ENCODE results near the gene CECR2.

Gene CECR2

DNA sequence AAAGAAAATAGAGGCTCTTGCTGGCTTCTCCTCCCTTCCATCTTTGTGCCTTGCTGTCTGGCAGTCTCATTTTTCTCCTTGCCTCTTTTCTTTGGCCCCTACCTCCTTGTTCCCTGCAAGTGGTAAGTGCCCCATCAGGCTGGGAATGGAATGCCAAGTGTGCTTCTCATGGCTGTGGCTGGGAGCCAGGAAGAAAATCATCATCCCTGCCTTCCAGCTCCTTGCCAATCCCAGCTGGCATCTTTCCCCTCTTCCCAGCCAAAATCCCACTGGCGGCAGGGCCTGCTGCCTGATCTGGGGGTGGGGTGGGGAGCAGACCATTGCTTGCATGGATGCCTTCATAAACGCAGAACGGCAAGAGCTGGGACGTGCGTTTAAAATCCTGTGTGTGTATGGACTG is 167.0 kb downstream of the CECR2 start:
- H3K9ac ChIP-seq (ENCODE audit: low read depth, low read length) = no peak overlapping the region

GRCh38 chr22:17537155-17537554 is 167.9 kb downstream of the CECR2 start:
- no peaks in the 10 kb centered on the region for H3K36me3 ChIP-seq (ENCODE audit: insufficient read depth, low read length)
- no peak overlapping the region for H3K9ac ChIP-seq (ENCODE audit: low read depth, low read length)
- no peaks in the 10 kb centered on the region for H3K4me1 ChIP-seq (ENCODE audit: control insufficient read depth, insufficient read depth, low read length)
- H3K27me3 ChIP-seq (ENCODE audit: control insufficient read depth, insufficient read depth, low read length) = peaks cover 13% of the 10 kb centered on the region
- H3K9me3 ChIP-seq (replicated peaks; ENCODE audit: low read length) = no peaks in the 10 kb centered on the region
- no peak overlapping the region for H3K4me3 ChIP-seq (ENCODE audit: low read length)
- H3K4me2 ChIP-seq (ENCODE audit: low read length) = no peak overlapping the region

More for the DNA sequence above, 167.0 kb downstream of the CECR2 start:
- Histone ChIP-seq H3K27me3 (ENCODE audit: control insufficient read depth, insufficient read depth, low read length) (peaks cover 13% of the 10 kb centered on the region), H3K4me2 (ENCODE audit: low read length) (no peak overlapping the region), H3K9me3 (replicated peaks; ENCODE audit: low read length) (no peaks in the 10 kb centered on the region), H3K4me3 (ENCODE audit: low read length) (no peak overlapping the region), H3K36me3 (ENCODE audit: insufficient read depth, low read length) (no peaks in the 10 kb centered on the region), H3K4me1 (ENCODE audit: control insufficient read depth, insufficient read depth, low read length) (no peaks in the 10 kb centered on the region)

DNA sequence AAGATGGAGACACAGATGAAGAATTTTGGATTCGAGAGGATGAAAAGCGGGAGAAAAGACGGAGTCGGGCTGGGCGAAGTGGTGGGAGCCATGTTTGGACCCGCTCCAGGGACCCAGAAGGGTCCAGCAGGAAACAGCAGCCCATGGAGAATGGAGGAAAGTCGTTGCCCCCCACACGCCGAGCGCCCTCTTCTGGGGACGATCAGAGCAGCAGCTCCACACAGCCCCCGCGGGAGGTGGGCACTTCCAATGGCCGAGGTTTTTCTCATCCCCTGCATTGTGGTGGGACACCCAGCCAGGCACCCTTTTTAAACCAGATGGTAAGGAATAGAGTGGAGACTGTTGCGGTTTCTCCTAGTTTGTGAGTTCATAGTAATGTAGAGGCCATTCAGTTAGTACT is 171.2 kb downstream of the CECR2 start:
- H3K9me3 ChIP-seq (replicated peaks; ENCODE audit: low read length) = no peaks in the 10 kb centered on the region
- H3K4me1 ChIP-seq (ENCODE audit: control insufficient read depth, insufficient read depth, low read length) = no peaks in the 10 kb centered on the region
- H3K9ac ChIP-seq (ENCODE audit: low read depth, low read length) = no peak overlapping the region
- H3K36me3 ChIP-seq (ENCODE audit: insufficient read depth, low read length) = no peaks in the 10 kb centered on the region
- H3K27me3 ChIP-seq (ENCODE audit: control insufficient read depth, insufficient read depth, low read length) = peaks cover 13% of the 10 kb centered on the region
- H3K4me2 ChIP-seq (ENCODE audit: low read length) = no peak overlapping the region
- H3K4me3 ChIP-seq (ENCODE audit: low read length) = no peak overlapping the region

DNA sequence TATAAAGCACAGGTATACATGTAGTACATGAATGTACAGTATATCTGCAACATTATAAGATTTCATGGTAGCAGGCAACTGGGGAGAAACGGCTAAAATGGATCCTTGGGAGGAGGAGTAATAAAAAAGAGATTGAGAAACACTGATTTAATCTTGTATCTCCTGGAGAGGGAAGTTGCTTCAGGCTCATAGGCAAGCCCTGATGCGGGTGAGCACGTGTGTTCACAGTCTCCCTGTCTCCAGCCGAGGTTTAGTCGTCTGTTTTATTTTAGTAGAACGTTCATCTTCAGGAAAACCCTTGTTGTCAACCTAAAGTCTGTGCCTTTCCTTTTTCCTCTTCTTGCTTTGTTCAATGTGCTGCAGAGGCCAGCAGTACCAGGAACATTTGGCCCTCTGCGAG is 172.2 kb downstream of the CECR2 start:
- Histone ChIP-seq H3K9ac (ENCODE audit: low read depth, low read length) (no peak overlapping the region), H3K4me3 (ENCODE audit: low read length) (no peak overlapping the region), H3K36me3 (ENCODE audit: insufficient read depth, low read length) (no peaks in the 10 kb centered on the region), H3K4me2 (ENCODE audit: low read length) (no peak overlapping the region), H3K9me3 (replicated peaks; ENCODE audit: low read length) (no peaks in the 10 kb centered on the region), H3K4me1 (ENCODE audit: control insufficient read depth, insufficient read depth, low read length) (no peaks in the 10 kb centered on the region), H3K27me3 (ENCODE audit: control insufficient read depth, insufficient read depth, low read length) (peaks cover 10% of the 10 kb centered on the region)

DNA sequence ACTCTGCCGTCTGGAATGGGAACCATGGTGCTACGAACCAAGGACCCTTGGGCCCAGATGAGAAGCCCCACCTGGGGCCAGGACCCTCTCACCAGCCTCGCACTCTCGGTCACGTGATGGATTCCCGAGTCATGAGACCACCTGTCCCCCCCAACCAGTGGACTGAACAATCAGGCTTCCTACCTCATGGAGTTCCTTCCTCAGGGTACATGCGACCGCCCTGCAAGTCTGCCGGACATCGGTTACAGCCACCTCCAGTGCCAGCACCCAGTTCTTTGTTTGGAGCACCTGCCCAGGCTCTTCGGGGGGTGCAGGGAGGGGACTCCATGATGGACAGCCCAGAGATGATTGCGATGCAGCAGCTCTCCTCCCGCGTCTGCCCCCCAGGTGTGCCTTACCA is 173.2 kb downstream of the CECR2 start:
- H3K9ac ChIP-seq (ENCODE audit: low read depth, low read length) = no peak overlapping the region
- no peaks in the 10 kb centered on the region for H3K4me1 ChIP-seq (ENCODE audit: control insufficient read depth, insufficient read depth, low read length)
- no peaks in the 10 kb centered on the region for H3K9me3 ChIP-seq (replicated peaks; ENCODE audit: low read length)
- H3K27me3 ChIP-seq (ENCODE audit: control insufficient read depth, insufficient read depth, low read length) = peaks cover 10% of the 10 kb centered on the region
- no peak overlapping the region for H3K4me2 ChIP-seq (ENCODE audit: low read length)
- H3K36me3 ChIP-seq (ENCODE audit: insufficient read depth, low read length) = no peaks in the 10 kb centered on the region
- H3K4me3 ChIP-seq (ENCODE audit: low read length) = no peak overlapping the region

GRCh38 chr22:17548010-17548755 is 178.9 kb downstream of the CECR2 start:
- Histone ChIP-seq H3K27me3 (ENCODE audit: control insufficient read depth, insufficient read depth, low read length) (peaks cover 4% of the 10 kb centered on the region), H3K4me2 (ENCODE audit: low read length) (no peak overlapping the region), H3K36me3 (ENCODE audit: insufficient read depth, low read length) (no peaks in the 10 kb centered on the region), H3K9me3 (replicated peaks; ENCODE audit: low read length) (no peaks in the 10 kb centered on the region), H3K4me1 (ENCODE audit: control insufficient read depth, insufficient read depth, low read length) (no peaks in the 10 kb centered on the region), H3K4me3 (ENCODE audit: low read length) (no peak overlapping the region), H3K9ac (ENCODE audit: low read depth, low read length) (no peak overlapping the region)

GRCh38 chr22:17548756-17549035 is 179.4 kb downstream of the CECR2 start:
- Histone ChIP-seq H3K36me3 (ENCODE audit: insufficient read depth, low read length) (no peaks in the 10 kb centered on the region), H3K4me3 (ENCODE audit: low read length) (no peak overlapping the region), H3K9me3 (replicated peaks; ENCODE audit: low read length) (no peaks in the 10 kb centered on the region), H3K9ac (ENCODE audit: low read depth, low read length) (no peak overlapping the region), H3K4me1 (ENCODE audit: control insufficient read depth, insufficient read depth, low read length) (no peaks in the 10 kb centered on the region), H3K27me3 (ENCODE audit: control insufficient read depth, insufficient read depth, low read length) (peaks cover 9% of the 10 kb centered on the region), H3K4me2 (ENCODE audit: low read length) (no peak overlapping the region)

- Histone ChIP-seq H3K4me2 (ENCODE audit: low read length) (no peak overlapping the region), H3K4me1 (ENCODE audit: control insufficient read depth, insufficient read depth, low read length) (no peaks in the 10 kb centered on the region), H3K27me3 (ENCODE audit: control insufficient read depth, insufficient read depth, low read length) (peaks cover 10% of the 10 kb centered on the region), H3K4me3 (ENCODE audit: low read length) (no peak overlapping the region), H3K9ac (ENCODE audit: low read depth, low read length) (no peak overlapping the region), H3K36me3 (ENCODE audit: insufficient read depth, low read length) (no peaks in the 10 kb centered on the region), H3K9me3 (replicated peaks; ENCODE audit: low read length) (no peaks in the 10 kb centered on the region)
These were observed 179.9 kb downstream of the CECR2 start for GRCh38 chr22:17549183-17549582.

- H3K9me3 ChIP-seq (replicated peaks; ENCODE audit: low read length) = no peaks in the 10 kb centered on the region
- no peaks in the 10 kb centered on the region for H3K36me3 ChIP-seq (ENCODE audit: insufficient read depth, low read length)
- no peak overlapping the region for H3K4me2 ChIP-seq (ENCODE audit: low read length)
- peaks cover 14% of the 10 kb centered on the region for H3K27me3 ChIP-seq (ENCODE audit: control insufficient read depth, insufficient read depth, low read length)
- no peaks in the 10 kb centered on the region for H3K4me1 ChIP-seq (ENCODE audit: control insufficient read depth, insufficient read depth, low read length)
- no peak overlapping the region for H3K9ac ChIP-seq (ENCODE audit: low read depth, low read length)
- no peak overlapping the region for H3K4me3 ChIP-seq (ENCODE audit: low read length)
These were observed 180.4 kb downstream of the CECR2 start for GRCh38 chr22:17549655-17550054.

DNA sequence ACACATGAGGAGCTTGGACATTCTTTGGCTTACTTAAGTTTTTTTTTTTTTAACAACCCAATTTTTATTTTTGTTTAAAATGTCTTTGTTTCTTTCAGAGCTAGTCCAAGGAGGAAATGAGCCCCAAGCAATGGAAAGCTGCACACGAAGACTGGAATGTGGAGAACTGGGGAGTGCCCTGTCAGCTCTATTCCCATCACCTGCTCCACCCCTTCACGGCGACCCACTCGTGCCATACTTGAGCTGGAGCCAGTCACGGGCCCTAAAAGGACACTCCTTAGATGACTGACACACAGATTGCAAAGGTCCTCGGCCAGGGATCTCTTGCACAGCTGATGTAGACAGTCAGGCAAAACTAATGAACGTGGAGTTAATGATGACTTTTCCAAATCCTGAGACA is 183.5 kb downstream of the CECR2 start:
- no peaks in the 10 kb centered on the region for H3K36me3 ChIP-seq (ENCODE audit: insufficient read depth, low read length)
- H3K4me1 ChIP-seq (ENCODE audit: control insufficient read depth, insufficient read depth, low read length) = no peaks in the 10 kb centered on the region
- H3K9ac ChIP-seq (ENCODE audit: low read depth, low read length) = no peak overlapping the region
- no peaks in the 10 kb centered on the region for H3K9me3 ChIP-seq (replicated peaks; ENCODE audit: low read length)
- no peak overlapping the region for H3K4me3 ChIP-seq (ENCODE audit: low read length)
- H3K4me2 ChIP-seq (ENCODE audit: low read length) = no peak overlapping the region
- H3K27me3 ChIP-seq (ENCODE audit: control insufficient read depth, insufficient read depth, low read length) = peaks cover 31% of the 10 kb centered on the region

GRCh38 chr22:17554814-17555213 is 185.6 kb downstream of the CECR2 start:
- no peaks in the 10 kb centered on the region for H3K36me3 ChIP-seq (ENCODE audit: insufficient read depth, low read length)
- H3K4me3 ChIP-seq (ENCODE audit: low read length) = no peak overlapping the region
- no peak overlapping the region for H3K4me2 ChIP-seq (ENCODE audit: low read length)
- H3K27me3 ChIP-seq (ENCODE audit: control insufficient read depth, insufficient read depth, low read length) = peaks cover 31% of the 10 kb centered on the region
- no peak overlapping the region for H3K9ac ChIP-seq (ENCODE audit: low read depth, low read length)
- H3K4me1 ChIP-seq (ENCODE audit: control insufficient read depth, insufficient read depth, low read length) = no peaks in the 10 kb centered on the region
- no peaks in the 10 kb centered on the region for H3K9me3 ChIP-seq (replicated peaks; ENCODE audit: low read length)

- Histone ChIP-seq H3K4me1 (ENCODE audit: control insufficient read depth, insufficient read depth, low read length) (peaks cover 5% of the 10 kb centered on the region), H3K27me3 (ENCODE audit: control insufficient read depth, insufficient read depth, low read length) (peaks cover 42% of the 10 kb centered on the region), H3K36me3 (ENCODE audit: insufficient read depth, low read length) (no peaks in the 10 kb centered on the region), H3K9me3 (replicated peaks; ENCODE audit: low read length) (no peaks in the 10 kb centered on the region), H3K9ac (ENCODE audit: low read depth, low read length) (no peak overlapping the region), H3K4me2 (ENCODE audit: low read length) (no peak overlapping the region), H3K4me3 (ENCODE audit: low read length) (no peak overlapping the region)
These were observed 189.9 kb downstream of the CECR2 start for GRCh38 chr22:17559188-17559587.
